ENCODE results near the gene TMEM52.

TMEM52 gene

GRCh38 chr1:1918901-1919303, at the start of gene TMEM52:
TMEM52 (minus strand) TSS chr1:1919279; CDS start chr1:1919265, 14 bp downstream.
- DNase-seq, result no peak

GRCh38 chr1:1967879-1968278, 48.8 kb upstream of the TMEM52 start:
- DNase-seq, result no peak

- DNase-seq, result no peak
Observed at GRCh38 chr1:1967151-1967550, 48.1 kb upstream of the TMEM52 start.

DNA sequence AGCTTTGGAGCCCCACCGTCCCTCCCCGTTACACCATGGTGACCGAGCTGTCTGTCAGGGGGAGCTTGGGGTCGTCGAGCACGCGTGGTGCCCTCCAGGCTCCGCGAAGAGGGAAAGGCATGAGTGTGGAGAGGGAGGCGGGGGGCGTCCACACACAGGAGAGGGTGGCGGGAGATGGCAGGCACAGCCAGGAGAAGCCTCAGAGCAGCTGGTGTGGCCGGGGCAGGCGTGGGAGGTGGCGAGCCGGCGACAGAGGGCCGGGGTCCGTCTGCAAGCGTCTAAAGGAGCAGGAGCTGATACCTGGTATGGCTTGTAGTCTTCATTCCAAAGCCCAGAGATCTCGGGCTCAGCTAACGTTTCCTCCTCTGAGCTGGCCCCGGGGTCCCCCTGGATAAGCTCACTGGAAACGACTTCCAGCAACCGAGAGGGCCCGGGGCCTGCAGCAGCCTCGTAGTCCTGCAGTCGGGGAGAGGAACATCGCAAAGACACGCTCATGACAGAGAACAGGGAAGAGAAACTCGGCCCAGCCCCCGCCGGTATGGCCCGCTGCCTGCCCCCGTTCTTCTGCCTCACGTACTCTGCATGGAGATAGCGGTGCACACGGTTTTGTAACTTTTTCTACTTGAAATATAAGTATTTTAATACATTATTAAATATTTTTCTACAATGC, 47.1 kb upstream of the TMEM52 start:
- no peak for DNase-seq

GRCh38 chr1:1965546-1965945, 46.5 kb upstream of the TMEM52 start:
- no peak for DNase-seq

DNA sequence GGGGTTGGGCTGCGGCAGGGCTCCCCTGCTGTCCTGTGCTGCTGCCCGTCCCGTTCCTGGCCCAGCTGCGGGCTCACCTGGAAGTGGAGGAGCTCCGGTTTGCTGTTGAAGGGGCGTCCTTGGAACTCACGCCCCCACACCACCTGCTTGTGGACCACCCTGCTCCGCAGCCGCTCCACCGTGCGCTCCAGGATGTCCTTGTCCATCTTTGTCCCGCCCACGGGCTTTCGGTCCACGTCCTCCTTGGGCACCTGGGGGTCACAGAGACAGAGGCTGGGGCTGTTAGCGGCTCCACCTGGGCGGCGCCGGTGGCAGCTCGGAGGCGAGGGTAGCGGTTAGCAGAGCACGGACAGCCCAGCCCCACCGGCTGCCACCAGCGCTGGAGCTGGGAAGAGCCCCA, 45.7 kb upstream of the TMEM52 start:
- no peak for DNase-seq

- no peak for DNase-seq
Observed at GRCh38 chr1:1963570-1963969, 44.5 kb upstream of the TMEM52 start.

DNA sequence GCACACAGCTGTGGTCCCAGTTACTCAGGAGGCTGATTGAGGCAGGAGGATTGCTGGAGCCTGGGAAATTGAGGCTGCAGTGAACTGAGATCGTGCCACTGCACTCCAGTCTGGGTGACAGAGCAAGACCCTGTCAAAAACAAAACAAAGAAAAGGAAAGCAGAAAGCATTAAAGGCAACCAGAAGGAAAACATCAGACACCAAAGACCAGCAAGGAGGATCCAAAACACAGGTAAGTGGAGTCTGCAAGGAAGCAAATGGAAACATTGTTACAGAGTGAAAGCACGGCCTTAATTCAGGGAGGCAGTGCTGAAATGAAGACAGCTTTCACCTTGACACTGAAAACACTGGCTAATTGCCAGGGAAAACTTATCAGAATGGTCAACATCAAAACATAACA, 43.7 kb upstream of the TMEM52 start:
- no peak for DNase-seq

DNA sequence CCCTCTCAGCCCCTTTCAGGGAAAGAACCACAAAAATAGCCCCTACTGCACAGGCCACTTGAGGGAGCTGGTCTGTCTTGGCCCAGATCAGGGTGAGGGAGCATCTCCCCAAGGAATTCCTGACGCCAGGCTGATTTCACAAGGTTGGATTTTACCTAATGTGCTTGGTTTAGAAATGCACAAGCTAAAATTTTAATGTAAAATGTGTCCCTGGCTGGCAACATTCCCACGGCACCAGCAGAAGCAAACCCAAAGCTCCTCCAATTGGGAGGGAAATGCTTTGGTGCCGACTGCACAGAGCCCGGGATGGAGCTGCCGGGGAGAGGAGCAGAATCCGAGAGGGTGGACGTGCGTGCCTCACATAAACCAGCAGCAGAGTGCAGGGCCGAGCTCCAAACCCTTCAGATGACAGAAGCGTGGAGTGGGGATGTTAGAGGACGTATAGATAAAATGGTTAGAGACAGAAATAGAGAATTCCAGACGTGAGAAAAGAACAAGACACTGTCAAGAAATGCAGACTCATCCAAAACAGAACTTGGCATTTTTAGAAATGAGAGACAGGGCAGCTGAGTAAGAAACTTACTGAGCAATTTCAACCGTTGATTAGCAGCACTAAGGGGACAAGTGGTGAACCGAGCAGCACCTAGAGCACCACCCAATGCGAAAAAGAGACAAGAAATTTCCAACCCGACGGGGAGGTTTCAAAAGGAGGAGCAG, 41.6 kb upstream of the TMEM52 start:
- no peak for DNase-seq

GRCh38 chr1:1959840-1960479, 40.9 kb upstream of the TMEM52 start:
- DNase-seq, result peak; percentile 66

DNA sequence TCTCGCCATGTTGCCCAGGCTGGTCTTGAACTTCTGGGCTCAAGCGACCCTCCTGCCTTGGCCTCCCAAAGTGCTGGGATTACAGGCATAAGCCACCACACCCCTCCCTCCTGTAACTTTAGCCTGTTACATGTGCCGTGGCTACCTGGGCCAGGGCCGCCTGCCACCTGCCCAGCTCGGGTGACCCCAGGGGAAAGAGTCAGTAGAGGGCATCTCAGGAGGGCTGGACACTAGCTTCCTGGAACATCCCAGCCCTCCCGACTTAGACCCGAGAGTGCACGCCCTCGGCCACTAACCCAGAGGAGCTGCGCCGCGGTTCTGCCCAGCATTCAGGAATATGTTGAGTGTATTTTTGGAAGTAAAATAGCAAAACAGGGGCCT, 40.4 kb upstream of the TMEM52 start:
- no peak for DNase-seq

- DNase-seq, result no peak
Observed at GRCh38 chr1:1958071-1958541, 39.0 kb upstream of the TMEM52 start.

DNA sequence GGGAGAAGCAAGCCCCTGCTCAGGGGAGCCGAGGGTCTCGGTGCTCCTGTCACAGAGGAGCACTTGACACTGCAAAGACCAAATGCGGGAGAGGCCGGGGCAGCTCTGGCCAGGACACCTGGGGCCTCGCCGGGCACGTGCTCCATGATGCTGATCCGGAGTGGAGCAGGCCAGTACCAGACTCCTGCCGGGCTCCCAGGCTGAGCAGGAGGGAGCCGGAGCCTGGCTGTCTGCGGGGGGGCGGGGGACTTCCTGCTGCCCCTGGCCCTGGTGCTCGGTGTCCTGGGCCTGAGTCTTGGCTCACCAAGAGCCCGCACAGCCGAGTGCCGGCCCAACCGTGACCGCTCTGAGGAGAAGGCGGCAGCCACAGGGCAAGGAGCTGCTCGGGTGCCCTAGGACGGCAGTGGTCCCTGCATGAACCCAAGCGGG, 38.5 kb upstream of the TMEM52 start:
- DNase-seq, result no peak

DNA sequence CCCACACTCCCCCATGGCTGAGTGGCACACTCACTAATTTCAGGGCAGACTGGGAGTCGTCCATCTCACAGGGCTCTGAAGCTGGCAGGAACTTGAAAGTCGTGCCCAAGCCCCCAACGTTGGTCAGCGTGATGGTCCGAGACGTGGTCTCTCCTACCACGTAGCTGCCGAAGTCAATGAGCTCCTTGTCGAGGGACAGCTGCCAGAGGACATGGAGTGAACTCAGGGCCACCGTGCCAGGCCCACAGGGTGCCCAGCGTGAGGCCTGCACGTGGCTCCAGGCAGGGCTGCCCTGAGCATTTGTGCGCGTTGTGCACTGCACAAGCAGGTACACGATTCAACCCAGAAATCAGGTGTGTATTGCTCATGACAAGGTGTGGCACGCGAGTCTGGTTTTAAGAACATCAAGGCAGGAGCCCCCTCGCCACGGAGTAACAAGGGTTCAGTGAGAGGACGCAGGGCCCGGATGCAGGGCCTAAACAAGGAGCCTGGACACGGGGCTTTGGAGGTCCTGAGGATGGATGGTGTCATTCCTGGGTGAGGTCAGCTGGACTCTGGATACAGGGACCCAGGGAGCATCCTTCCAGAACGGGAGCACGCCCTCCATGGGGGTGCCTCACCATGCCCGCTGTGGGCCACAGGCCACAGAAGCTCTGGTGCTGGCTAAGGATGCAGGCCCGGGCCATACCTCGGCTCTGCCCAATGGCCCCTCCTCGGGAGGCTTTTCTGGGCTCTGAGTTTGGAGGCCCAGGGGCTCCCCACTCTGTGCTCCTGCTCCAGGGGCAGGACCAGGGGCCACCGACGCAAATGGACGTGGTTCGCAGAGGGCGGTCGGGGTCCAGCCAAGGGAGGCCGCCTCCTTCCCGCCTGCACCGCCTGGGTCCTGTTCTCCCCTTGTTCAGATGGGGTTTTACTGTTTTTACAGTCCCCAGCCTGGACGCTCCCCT, 37.8 kb upstream of the TMEM52 start:
- no peak for DNase-seq

GRCh38 chr1:1956101-1956500, 37.0 kb upstream of the TMEM52 start:
- DNase-seq, result no peak

GRCh38 chr1:1955621-1956094, 36.6 kb upstream of the TMEM52 start:
- no peak for DNase-seq

DNA sequence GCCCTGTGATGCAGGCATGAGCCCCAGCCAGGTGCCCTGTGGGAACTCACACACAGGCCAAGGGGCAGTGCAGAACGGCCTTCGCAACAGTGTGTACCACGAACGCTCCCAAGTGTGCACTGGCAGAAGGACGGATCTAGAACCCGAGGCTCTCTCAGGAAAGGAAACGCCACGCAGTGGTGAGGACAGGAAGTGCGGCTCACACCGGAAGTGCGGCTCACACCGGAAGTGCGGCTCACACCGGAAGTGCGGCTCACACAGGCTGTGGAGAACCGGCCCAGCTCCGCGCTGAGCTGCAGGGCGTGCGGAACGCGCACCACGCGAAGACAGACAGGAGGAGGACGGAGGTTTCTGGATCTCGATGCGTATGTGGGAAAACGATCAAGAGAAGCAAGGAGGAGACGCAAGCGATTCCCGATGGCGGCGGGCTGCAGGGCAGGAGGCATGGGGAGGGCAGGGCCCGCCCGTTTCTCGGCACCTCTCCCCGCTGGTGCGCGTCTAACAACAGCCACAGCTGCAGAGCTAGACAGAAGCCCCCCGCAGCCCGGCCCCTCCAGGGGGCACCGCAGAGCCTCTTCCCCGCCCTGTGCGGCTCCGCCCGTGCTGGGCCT, 35.9 kb upstream of the TMEM52 start:
- no peak for DNase-seq

DNA sequence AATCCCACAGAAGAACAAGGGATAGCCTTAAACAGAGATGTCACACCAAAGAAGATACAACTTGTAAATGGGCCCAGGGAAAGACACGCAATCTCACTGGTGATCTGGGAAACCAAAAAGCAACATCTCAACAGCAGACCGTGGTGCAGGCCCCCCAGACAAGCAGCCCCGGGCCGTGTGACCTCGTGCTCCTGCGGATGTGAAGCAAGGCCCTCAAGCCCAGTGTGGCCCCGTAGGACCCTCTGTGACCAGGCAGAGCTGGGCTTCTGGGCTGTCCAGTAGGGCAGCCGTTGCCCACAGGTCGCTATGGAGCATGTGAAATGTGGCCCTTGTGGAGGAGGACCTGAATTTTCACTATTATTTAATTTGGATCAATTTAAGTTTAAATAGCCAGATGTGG, 34.9 kb upstream of the TMEM52 start:
- no peak for DNase-seq

DNA sequence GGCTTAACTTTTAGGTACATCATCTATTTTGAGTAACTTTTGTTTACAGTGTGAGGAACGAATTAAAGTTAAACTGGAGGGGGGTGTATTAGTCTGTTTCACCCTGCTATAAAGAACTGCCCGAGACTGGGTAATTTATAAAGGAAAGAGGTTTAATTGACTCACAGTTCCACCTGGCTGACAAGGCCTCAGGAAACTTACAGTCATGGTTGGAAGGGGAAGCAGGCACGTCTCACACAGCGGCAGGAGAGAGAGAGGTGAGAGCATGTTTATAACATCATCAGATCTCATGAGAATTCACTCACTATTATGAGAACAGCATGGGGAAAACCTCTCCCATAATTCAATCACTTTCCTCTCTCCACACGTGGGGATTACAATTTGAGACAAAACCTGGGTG, 31.9 kb upstream of the TMEM52 start:
- DNase-seq, result no peak

GRCh38 chr1:1948783-1949182, 29.7 kb upstream of the TMEM52 start:
- no peak for DNase-seq

DNA sequence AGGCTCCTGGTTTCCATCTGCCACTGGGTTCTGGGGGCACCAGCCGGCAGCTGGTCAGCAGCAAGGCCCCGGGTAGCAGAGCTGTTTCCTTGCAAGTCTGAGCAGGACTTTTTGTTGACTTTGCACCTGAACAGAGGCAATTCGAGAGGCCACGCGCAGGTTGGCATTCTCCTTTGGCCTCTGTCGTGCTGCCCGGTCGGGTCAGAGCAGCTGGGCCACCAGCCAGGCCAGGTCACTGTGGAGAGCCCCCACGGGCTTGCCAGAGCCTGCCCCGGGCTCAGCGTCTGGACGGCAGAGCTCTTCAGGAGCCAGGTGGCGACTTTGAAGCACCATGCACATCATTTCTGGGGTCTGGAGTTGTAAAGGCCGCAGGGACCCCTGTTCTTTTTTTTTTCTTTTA, 28.4 kb upstream of the TMEM52 start:
- no peak for DNase-seq

- no peak for DNase-seq
Observed at GRCh38 chr1:1946540-1946939, 27.5 kb upstream of the TMEM52 start.
